KOPT-K1 (cell line): ENCODE data around the gene MDM2.
"Not testable (repeated sequence)": the region's sequence is repeated elsewhere in the genome, so short reads cannot be mapped to it uniquely, and the experiment has no call there.

Source experiments
- H3K27ac ChIP-seq: fragments of 200-600 bp; sonication (generic); 2 replicates; pipeline ENCODE4 v1.5.1; 2016; ENCODE audit warnings: antibody characterized with exemption, mild to moderate bottlenecking, low read depth, low read length; ENCODE audit not compliant: poor library complexity, severe bottlenecking
- H3K36me3 ChIP-seq: fragments of 200-600 bp; sonication (generic); 2 replicates; pipeline ENCODE4 v1.5.1; 2017; ENCODE audit warnings: antibody characterized with exemption, mild to moderate bottlenecking, low read length, moderate library complexity; ENCODE audit not compliant: insufficient read depth
- H3K9me3 ChIP-seq: fragments of 200-600 bp; sonication (generic); 2 replicates; pipeline ENCODE4 v1.5.1; 2017; ENCODE audit warnings: antibody characterized with exemption, low read length, mild to moderate bottlenecking; ENCODE audit not compliant: insufficient read depth, poor library complexity, severe bottlenecking

The MDM2 gene

DNA sequence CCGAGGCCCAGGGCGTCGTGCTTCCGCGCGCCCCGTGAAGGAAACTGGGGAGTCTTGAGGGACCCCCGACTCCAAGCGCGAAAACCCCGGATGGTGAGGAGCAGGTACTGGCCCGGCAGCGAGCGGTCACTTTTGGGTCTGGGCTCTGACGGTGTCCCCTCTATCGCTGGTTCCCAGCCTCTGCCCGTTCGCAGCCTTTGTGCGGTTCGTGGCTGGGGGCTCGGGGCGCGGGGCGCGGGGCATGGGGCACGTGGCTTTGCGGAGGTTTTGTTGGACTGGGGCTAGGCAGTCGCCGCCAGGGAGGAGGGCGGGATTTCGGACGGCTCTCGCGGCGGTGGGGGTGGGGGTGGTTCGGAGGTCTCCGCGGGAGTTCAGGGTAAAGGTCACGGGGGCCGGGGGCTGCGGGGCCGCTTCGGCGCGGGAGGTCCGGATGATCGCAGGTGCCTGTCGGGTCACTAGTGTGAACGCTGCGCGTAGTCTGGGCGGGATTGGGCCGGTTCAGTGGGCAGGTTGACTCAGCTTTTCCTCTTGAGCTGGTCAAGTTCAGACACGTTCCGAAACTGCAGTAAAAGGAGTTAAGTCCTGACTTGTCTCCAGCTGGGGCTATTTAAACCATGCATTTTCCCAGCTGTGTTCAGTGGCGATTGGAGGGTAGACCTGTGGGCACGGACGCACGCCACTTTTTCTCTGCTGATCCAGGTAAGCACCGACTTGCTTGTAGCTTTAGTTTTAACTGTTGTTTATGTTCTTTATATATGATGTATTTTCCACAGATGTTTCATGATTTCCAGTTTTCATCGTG is 612 bp downstream of the MDM2 start:
- no peaks in the 10 kb centered on the region for H3K9me3 ChIP-seq
- peaks cover 39% of the 10 kb centered on the region for H3K36me3 ChIP-seq
- H3K27ac ChIP-seq = peak overlapping the region; percentile 98

DNA sequence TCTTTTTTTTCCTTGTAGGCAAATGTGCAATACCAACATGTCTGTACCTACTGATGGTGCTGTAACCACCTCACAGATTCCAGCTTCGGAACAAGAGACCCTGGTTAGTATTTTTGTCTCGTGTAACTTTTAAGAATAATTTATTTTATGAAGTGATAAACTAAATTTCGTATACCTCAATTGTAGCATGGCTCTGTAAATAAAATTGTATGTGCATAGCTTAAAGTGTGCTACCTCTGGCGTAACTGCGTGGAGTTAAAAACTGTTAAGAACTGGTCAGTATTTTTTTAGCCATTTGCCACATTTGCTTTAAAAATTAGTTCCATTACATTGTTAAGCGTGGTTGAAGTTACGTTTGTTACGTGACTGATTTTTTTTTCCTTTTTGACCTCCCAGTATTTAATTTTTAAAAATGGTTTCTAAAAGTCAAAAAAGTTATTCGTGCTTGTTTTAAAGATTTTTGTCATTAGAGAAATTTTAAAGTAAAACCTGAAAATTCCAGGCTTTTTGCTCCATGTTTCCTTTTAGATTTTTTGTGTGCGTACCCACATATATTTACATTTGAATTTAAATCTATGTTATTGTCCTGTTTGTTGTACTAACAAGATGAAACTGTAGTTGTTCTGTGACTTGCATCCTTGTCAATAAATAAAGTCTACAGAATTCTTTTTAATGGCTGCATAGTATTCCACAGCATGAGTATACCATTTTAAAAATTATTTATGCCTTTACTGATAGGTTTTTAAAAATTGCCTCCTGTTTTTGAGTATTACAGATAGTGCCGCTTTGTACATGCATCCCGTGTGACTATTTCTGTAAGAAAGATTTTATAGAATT is 1.4 kb downstream of the MDM2 start:
- no peaks in the 10 kb centered on the region for H3K9me3 ChIP-seq
- H3K36me3 ChIP-seq = peaks cover 47% of the 10 kb centered on the region
- peak overlapping the region; percentile 98 for H3K27ac ChIP-seq

- not testable (repeated sequence) for H3K9me3 ChIP-seq, H3K27ac ChIP-seq
- H3K36me3 ChIP-seq = peaks cover 53% of the 10 kb centered on the region
Measured at GRCh38 chr12:68810027-68810389, 2.0 kb downstream of the MDM2 start.

DNA sequence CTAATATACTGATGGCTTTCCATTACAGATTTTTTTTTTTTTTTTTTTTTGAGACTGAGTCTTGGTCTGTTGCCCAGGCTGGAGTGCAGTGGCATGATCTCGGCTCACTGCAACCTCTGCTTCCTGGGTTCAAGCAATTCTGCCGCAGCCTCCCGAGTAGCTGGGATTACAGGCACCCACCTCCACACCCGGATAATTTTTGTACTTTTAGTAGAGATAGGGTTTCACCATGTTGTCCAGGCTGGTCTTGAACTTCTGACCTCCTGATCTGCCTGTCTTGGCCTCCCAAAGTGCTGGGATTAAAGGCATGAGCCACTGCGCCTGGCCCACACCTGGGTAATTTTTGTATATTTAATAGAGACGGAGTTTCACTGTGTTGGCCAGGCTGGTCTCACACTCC is 3.6 kb downstream of the MDM2 start:
- not testable (repeated sequence) for H3K9me3 ChIP-seq, H3K27ac ChIP-seq
- H3K36me3 ChIP-seq = peaks cover 69% of the 10 kb centered on the region

DNA sequence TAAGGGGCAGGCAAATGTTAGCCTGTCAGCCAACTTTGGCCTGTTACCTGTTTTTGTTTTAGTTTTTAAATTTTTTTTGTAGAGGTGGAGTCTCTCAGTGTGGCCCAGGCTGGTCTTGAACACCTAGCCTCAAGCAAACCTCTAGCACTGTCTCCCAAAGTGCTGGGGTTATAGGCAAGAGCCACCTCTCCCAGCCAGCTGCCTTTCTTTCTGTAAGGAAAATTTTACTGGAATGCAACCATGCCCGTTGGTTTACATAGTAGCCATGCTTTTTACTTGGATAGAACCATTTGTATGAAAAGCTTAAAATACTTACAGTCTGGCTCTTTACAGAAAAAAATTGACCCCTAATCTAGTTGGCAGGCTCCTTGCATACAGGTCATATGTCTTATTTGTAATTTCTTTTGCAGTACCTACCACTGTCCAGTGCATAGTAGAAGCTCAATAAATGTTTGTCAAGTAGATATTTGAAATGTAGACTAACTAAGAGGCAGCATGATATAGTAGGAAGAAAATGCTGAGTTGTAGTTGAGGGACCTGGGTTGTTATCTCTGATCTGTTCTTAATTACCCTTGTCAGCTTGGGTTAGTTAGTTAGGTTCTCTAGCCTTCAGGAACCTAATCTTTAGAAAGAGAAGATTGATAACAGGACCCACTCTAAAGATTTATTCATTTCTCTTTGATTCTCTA is 4.7 kb downstream of the MDM2 start:
- H3K36me3 ChIP-seq = peaks cover 80% of the 10 kb centered on the region
- H3K27ac ChIP-seq = no peak overlapping the region
- H3K9me3 ChIP-seq = no peaks in the 10 kb centered on the region

DNA sequence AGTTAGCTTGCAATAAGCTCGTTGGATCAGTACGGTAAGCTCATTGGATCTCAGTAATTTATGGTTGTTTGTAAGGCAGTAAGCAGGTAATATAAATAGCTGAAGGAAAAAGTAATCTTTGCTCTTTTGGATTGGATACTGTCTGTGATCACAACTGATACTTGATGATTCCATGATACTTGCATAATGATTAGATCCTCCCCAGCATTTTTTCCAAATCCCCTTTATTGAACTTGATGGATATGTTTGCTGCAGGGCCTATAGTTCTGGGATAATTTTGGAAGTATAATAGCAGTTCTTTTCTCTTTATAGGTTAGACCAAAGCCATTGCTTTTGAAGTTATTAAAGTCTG is 5.2 kb downstream of the MDM2 start:
- Histone ChIP-seq H3K27ac (no peak overlapping the region), H3K9me3 (no peaks in the 10 kb centered on the region), H3K36me3 (peaks cover 85% of the 10 kb centered on the region)

DNA sequence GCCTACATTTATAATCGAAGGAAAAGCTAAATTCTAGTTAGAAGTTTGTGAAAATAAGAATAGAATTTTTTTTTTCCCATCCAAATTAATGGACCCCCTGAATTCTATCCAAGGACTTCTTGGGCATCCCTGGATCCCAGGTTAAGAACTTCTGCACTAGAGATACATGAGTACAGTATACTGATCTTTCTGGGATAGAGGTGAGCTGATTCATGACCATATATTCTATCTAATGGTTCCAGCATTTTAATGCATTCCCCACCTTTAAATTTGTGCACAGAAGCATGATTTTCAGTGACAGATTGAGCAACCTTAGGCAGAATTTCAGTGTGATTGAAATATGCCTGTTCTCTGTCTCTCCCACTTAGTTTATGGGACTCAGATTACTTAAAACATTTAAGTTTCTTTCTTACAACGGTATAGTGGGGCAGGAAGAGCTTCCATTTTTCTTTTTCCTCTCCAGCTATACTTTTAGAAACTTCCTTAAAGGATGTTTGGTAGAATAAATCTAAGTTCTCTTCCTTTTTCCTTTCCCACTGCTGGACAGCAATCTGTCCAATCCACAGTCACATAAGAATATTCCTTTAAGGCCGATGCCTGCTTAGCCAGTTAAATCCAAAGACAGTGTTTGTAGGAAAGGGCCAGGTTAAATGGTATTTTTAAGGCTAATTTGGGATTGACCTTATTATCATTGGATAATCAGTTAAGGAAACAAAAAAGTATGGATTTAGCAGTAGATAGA is 6.7 kb downstream of the MDM2 start:
- peaks cover 93% of the 10 kb centered on the region for H3K36me3 ChIP-seq
- H3K27ac ChIP-seq = no peak overlapping the region
- H3K9me3 ChIP-seq = no peaks in the 10 kb centered on the region

DNA sequence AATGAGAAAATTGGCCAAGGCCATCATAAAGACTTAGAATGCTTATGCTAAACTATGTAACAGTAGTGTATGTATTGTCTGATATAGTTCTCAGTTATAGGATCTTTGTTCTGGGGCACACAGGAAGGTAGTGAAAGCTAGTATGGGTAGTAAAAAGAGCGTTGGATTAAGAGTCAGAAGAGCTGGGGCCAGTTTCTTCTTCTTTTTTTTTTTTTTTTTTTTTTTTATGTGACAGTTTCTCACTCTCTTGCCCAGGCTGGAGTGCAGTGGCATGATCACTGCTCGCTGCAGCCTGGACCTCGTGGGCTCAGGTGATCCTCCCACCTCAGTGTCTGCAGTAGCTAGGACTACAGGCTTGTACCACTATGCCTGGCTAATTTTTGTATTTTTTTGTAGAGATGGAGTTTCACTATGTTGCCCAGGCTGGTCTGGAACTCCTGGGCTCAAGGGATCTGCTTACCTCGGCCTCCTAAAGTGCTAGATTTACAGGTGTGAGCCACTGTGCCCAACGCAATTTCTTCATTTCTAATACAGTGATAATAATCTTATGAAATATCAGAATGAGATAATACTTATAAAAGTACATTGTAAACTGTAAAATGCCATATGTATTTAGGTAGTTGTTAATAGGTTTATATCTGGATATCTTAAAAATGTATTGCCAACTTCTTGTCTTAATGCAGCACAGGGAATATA is 7.4 kb downstream of the MDM2 start:
- H3K9me3 ChIP-seq = no peaks in the 10 kb centered on the region
- H3K36me3 ChIP-seq = peaks cover 96% of the 10 kb centered on the region
- no peak overlapping the region for H3K27ac ChIP-seq

GRCh38 chr12:68815928-68816800 is 8.2 kb downstream of the MDM2 start:
- Histone ChIP-seq H3K36me3 (peaks cover 96% of the 10 kb centered on the region), H3K27ac (no peak overlapping the region), H3K9me3 (no peaks in the 10 kb centered on the region)

DNA sequence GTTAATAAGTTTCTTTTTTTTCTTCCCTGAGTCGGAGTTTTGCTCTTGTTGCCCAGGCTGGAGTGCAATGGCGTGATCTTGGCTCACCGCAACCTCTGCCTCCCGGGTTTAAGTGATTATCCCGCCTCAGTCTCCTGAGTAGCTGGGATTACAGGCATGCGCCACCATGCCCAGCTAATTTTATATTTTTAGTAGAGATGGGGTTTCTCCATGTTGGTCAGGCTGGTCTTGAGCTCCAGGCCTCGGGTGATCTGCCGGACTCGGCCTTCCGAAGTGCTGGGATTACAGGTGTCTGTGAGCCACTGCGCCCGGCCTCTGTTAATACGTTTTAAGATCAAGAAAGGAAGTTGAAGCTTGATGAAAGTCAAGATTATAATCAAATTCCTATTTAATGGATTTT is 11.5 kb downstream of the MDM2 start:
- H3K9me3 ChIP-seq, H3K27ac ChIP-seq: not testable (repeated sequence)
- peaks cover 98% of the 10 kb centered on the region for H3K36me3 ChIP-seq

- H3K9me3 ChIP-seq = no peaks in the 10 kb centered on the region
- H3K27ac ChIP-seq = no peak overlapping the region
- peaks cover 98% of the 10 kb centered on the region for H3K36me3 ChIP-seq
Measured at GRCh38 chr12:68821357-68822188, 13.6 kb downstream of the MDM2 start.

DNA sequence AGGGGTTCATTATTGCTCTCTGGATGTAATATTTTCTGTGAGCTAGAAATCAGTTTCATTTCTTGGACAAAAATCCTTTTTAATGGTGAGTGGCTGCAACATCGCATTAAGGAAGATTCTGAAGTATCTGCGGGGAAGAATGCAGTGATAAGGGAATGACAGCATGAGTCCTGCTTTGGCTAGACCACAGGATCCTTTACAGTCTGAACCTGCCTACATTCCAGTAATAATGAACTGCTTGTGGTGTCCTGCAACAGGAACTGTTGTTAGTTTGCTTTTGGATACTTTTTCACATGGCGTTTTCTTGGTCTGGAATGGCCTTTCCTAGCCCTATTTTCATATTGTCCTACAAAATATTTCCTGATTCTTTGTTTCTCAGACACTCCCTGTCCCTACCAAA is 15.7 kb downstream of the MDM2 start:
- Histone ChIP-seq H3K27ac (no peak overlapping the region), H3K36me3 (peaks cover 100% of the 10 kb centered on the region), H3K9me3 (no peaks in the 10 kb centered on the region)

DNA sequence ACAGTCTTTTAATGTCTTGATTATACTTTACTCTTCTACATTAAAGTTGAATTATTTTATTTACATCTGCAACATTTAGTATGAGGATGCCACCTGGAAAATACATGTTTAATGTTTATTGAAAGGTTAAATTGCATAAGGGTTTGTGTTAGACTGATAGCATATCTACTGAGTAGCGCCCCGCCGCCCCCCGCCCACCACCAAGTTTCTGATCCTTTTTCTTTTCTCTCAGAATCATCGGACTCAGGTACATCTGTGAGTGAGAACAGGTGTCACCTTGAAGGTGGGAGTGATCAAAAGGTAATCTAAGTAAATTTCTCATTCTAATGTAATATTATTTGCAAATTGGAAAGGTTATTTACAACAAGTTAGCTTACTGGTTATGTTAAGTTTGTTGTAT is 16.2 kb downstream of the MDM2 start:
- H3K27ac ChIP-seq = no peak overlapping the region
- H3K9me3 ChIP-seq = no peaks in the 10 kb centered on the region
- peaks cover 100% of the 10 kb centered on the region for H3K36me3 ChIP-seq
